Transverse colon (tissue), 4 donors: Measurements from ENCODE around the gene BACH1. TPM values are rescaled to one million over a fixed set of nuclear protein-coding genes. Genes with fewer than 3 reads are reported as not detected.

Experiments used
- DNase-seq: peaks from one replicate; pipeline ENCODE4 v3.0.0-alpha.2; 2019
- H3K27ac ChIP-seq, 4 donors: fragments of 200-600 bp; sonication (generic); 2 replicates each; pipeline ENCODE4 v1.5.1; 2016 to 2018; ENCODE audit warnings: inconsistent platforms in 4 of 4
- H3K27me3 ChIP-seq: fragments of 200-600 bp; sonication (generic); 2 replicates; pipeline ENCODE4 v1.5.1; 2017; ENCODE audit warnings: inconsistent platforms
- H3K36me3 ChIP-seq, 4 donors: fragments of 200-600 bp; sonication (generic); 2 replicates each; pipeline ENCODE4 v1.5.1; 2017 to 2019; ENCODE audit warnings: inconsistent platforms in 4 of 4
- H3K4me1 ChIP-seq, 4 donors: fragments of 200-600 bp; sonication (generic); 2 replicates each; pipeline ENCODE4 v1.5.1; 2017 to 2020; ENCODE audit warnings: inconsistent platforms in 4 of 4
- H3K4me3 ChIP-seq, 4 donors: fragments of 200-600 bp; sonication (generic); 1 replicate in 1 of 4; 2 replicates in 3 of 4; pipeline versions ENCODE4 v1.5.1 to v1.6.1; 2017 to 2019; ENCODE audit warnings: inconsistent platforms in 4 of 4
- H3K9me3 ChIP-seq, 2 donors: fragments of 200-600 bp; sonication (generic); 2 replicates each; pipeline ENCODE4 v1.5.1; 2017 to 2019; ENCODE audit warnings: inconsistent platforms in 2 of 2
- CTCF ChIP-seq, 5 experiments: fragments of 200-600 bp in 3 of 5; fragments of 450-650 bp in 2 of 5; sonication (generic) in 3 of 5; IDR thresholded peaks; 1 replicate in 2 of 5; 2 replicates in 3 of 5; pipeline ENCODE4 v1.5.1; 2016 to 2017; ENCODE audit warnings: antibody characterized with exemption in 5 of 5, inconsistent platforms in 3 of 5, mild to moderate bottlenecking in 2 of 5, moderate library complexity in 1 of 5
- EP300 ChIP-seq: sonication (generic); formaldehyde crosslinking; IDR thresholded peaks from one replicate; pipeline ENCODE4 v1.6.1; 2017; ENCODE audit warnings: antibody characterized with exemption, low read depth
- POLR2A ChIP-seq: fragments of 450-650 bp; IDR thresholded peaks from one replicate; pipeline ENCODE4 v1.6.1; 2016; ENCODE audit warnings: antibody characterized with exemption, mild to moderate bottlenecking, moderate library complexity
- POLR2AphosphoS5 ChIP-seq, 3 donors: sonication (generic); formaldehyde crosslinking; IDR thresholded peaks; one replicate each; pipeline ENCODE4 v1.6.1; 2016; ENCODE audit warnings: antibody characterized with exemption in 3 of 3
- WGBS, 2 donors: methylation state at CpG; one replicate each; pipeline ENCODE4 v1.1.5; 2018; ENCODE audit warnings: low coverage in 1 of 2; 5-methylcytosine and 5-hydroxymethylcytosine counted together
- in situ Hi-C, 4 donors: fragments of 200-750 bp; cut with MboI; loops; one replicate each; pipeline versions ENCODE4 v1.15.0 to v1.15.1; 2017; ENCODE audit warnings: low sequenced_read_pairs in 3 of 4, low pct_ligation_motif_present in 1 of 4, low pct_unique_long_range_greater_than_20kb in 1 of 4
- intact Hi-C: fragments of 100-400 bp; cut with DNase I; formaldehyde crosslinking; loops from one replicate; pipeline ENCODE4 v1.15.1; 2023; ENCODE audit warnings: low total_unique reads
- total RNA-seq, 4 donors: library from RNA; depleted of rRNA; stranded (reverse); fragments of >200 nt; gene quantifications; one replicate each; pipeline ENCODE4 v1.1.0, GENCODE V29; 2016

BACH1 gene
- total RNA-seq, 4 donors from 2014 or later = 31.8 to 92.1 (median 42.0) TPM

GRCh38 chr21:29340228-29340627, 41.5 kb downstream of the BACH1 start:
- DNase-seq = no peak
- TF ChIP-seq POLR2AphosphoS5 (IDR thresholded peaks at IDR 0.05) (no peak), CTCF (IDR thresholded peaks at IDR 0.05) (no peak), EP300 (no peak), POLR2A (no peak)
- Histone ChIP-seq H3K36me3 (no peaks in the 10 kb centered on the region), H3K9me3 (no peaks in the 10 kb centered on the region), H3K4me1 (peaks cover 0 to 38% (median 13%) of the 10 kb centered on the region in 4 donors), H3K4me3 (no peak overlapping the region), H3K27ac (no peak overlapping the region), H3K27me3 (no peaks in the 10 kb centered on the region)
- intact Hi-C loops = no loop called here
- in situ Hi-C loops = no loop called here

DNA sequence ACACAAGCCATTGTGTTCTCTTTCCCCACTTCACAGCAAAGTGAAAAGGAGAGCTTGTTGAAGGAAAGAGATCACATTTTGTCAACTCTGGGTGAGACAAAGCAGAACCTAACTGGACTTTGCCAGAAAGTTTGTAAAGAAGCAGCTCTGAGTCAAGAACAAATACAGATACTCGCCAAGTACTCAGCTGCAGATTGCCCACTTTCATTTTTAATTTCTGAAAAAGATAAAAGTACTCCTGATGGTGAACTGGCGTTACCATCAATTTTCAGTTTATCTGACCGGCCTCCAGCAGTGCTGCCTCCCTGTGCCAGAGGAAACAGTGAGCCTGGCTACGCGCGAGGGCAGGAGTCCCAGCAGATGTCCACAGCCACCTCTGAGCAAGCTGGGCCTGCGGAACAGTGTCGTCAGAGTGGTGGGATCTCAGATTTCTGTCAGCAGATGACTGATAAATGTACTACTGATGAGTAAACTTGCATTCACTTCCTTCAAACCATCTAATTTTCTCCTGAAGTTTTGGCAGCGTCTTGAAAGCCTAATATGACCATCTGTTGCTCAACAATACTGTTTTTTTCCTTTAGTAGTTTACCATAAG, 43.7 kb downstream of the BACH1 start:
- Histone ChIP-seq H3K36me3 (no peaks in the 10 kb centered on the region), H3K9me3 (no peaks in the 10 kb centered on the region), H3K27ac (peak overlapping the region; percentile 57 to 80 (median 68)), H3K4me1 (peaks cover 0 to 46% (median 16%) of the 10 kb centered on the region in 4 donors), H3K27me3 (no peaks in the 10 kb centered on the region), H3K4me3 (peak overlapping the region in 1 of 4 donors; percentile 1)
- DNase-seq = peak; percentile 24
- WGBS, 2 donors = 52 to 60% methylated on average over 1 to 9 of the region's 9 CpGs
- intact Hi-C loops (no loop called here), in situ Hi-C loops (no loop called here)
- TF ChIP-seq CTCF (IDR thresholded peaks at IDR 0.05) (no peak), POLR2AphosphoS5 (IDR thresholded peaks at IDR 0.05) (peak in 2 of 3 donors; percentile 15 to 63), POLR2A (no peak), EP300 (no peak)

- H3K4me3 ChIP-seq = no peak overlapping the region
- peak overlapping the region; percentile 57 to 80 (median 68) for H3K27ac ChIP-seq
- TF ChIP-seq POLR2A (no peak), CTCF (IDR thresholded peaks at IDR 0.05) (no peak), POLR2AphosphoS5 (IDR thresholded peaks at IDR 0.05) (no peak), EP300 (no peak)
- no peaks in the 10 kb centered on the region for H3K27me3 ChIP-seq
- no peaks in the 10 kb centered on the region for H3K36me3 ChIP-seq
- no peak for DNase-seq
- 59 to 77% methylated on average over 3 to 4 of the region's 4 CpGs for WGBS, 2 donors
- H3K4me1 ChIP-seq = peaks cover 0 to 56% (median 17%) of the 10 kb centered on the region in 4 donors
- in situ Hi-C loops (no loop called here), intact Hi-C loops (no loop called here)
- H3K9me3 ChIP-seq = no peaks in the 10 kb centered on the region
Observed at GRCh38 chr21:29343519-29343918, 44.8 kb downstream of the BACH1 start.

DNA sequence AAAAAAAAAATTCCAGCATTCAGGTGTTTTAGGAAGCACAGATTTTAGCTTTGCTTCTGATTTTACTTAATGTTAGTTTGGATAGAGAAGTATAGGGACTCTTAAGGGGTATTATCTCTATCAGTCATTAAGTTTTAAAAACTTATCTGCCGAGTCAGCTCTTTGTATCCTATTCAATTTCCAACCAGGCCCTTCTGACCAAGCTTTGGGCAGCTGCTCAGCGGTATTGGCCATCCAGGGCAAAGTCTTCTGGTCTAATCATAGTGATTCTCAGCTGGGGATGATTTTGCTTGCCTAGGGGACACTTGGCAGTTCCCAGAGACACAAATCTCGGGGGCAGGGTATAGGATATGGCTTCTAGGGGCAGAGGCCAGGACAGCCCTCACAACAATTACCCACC, 47.6 kb downstream of the BACH1 start:
- no peak for DNase-seq
- intact Hi-C loops = no loop called here
- WGBS, 2 donors = 94 to 95% methylated on average over 2 to 3 of the region's 3 CpGs
- peaks cover 0 to 41% (median 17%) of the 10 kb centered on the region in 4 donors for H3K4me1 ChIP-seq
- in situ Hi-C loops = no loop called here
- H3K4me3 ChIP-seq = no peak overlapping the region
- TF ChIP-seq CTCF (IDR thresholded peaks at IDR 0.05) (no peak), POLR2AphosphoS5 (IDR thresholded peaks at IDR 0.05) (no peak), EP300 (no peak), POLR2A (no peak)
- H3K9me3 ChIP-seq = no peaks in the 10 kb centered on the region
- H3K27ac ChIP-seq = no peak overlapping the region
- H3K27me3 ChIP-seq = no peaks in the 10 kb centered on the region
- no peaks in the 10 kb centered on the region for H3K36me3 ChIP-seq
